Inflammatory macrophage (primary cell): ENCODE measurements around the gene CDK6.
"Not testable (repeated sequence)": the region's sequence is repeated elsewhere in the genome, so short reads cannot be mapped to it uniquely, and the experiment has no call there.

Experiments
- DNase-seq, 2 donors: peaks; one replicate each; pipeline ENCODE4 v3.0.0-alpha.2; 2020 to 2022
- total RNA-seq, 18 experiments: gene quantifications; one replicate each; lab custom pipeline; 2026; ENCODE audit warnings: mixed read lengths in 6 of 18, inconsistent platforms in 2 of 18; lab: John Stamatoyannopoulos, UW

The CDK6 gene
- total RNA-seq = 19.7 to 145 (median 52.5) reads per million in 18 experiments

DNA sequence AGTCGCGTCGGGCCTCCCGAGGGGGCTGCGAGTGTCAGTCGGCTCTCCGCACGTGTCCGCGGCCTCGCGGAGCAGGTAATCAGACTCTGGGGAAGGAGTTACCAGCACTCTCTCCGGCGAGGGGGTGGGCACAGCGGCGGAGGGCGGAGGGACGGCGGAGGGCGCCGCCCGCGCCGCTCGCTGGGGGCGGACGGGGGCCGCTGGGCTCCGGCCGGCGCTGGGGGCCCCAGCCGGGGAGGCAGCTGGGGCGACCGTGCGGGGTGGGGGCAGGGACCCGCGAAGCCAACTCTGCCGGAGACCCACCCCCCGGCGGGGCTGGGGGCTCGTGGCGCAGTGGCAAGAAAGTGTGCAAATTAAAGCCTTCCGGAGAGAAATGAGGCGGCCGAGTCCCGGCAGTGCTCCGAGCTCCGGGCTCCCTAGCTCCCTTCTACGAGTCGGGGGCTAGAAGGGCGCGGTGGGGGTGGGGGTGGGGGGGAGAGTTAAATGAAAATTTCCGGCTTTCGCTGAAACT, at the start of gene CDK6:
CDK6 (minus strand) TSS at position 85 of the 511 bp plus-strand sequence. CDS start 3,250 bp downstream, outside the sequence.
- DNase-seq = peak in 1 of 2 donors; percentile 1

DNA sequence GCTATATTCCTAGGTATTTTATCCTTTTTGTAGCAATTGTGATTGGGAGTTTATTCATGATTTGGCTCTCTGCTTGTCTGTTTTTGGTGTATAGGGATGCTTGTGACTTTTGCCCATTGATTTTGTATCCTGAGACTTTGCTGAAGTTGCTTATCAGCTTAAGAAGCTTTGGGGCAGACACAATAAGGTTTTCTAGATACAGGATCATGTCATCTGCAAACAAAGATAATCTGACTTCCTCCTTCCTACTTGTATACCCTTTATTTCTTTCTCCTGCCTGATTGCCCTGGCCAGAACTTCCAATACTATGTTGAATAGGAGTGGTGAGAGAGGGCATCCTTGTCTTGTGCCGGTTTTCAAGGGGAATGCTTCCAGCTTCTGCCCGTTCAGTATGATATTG, 49.7 kb upstream of the CDK6 start:
- DNase-seq = not testable (repeated sequence)

DNA sequence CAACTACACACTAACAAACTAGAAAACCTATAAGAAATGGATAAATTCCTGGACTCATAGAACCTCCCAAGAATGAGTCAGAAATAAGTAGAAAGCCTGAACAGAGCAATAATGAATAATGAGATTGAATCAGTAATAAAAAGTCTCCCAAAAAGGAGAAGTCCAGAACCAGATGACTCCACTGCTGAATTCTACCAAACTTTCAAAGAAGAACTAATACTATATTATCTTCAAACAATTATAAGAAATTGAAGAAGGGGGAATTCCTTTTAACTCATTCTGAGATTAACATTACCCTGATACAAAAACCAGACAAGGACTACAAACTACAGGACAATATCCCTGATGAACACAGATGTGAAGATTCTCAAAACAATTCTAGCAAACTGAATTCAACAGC, 47.8 kb upstream of the CDK6 start:
- no peak for DNase-seq

- DNase-seq = no peak
Observed at GRCh38 chr7:92882760-92883159, 46.4 kb upstream of the CDK6 start.

GRCh38 chr7:92881091-92881485, 44.7 kb upstream of the CDK6 start:
- no peak for DNase-seq

DNA sequence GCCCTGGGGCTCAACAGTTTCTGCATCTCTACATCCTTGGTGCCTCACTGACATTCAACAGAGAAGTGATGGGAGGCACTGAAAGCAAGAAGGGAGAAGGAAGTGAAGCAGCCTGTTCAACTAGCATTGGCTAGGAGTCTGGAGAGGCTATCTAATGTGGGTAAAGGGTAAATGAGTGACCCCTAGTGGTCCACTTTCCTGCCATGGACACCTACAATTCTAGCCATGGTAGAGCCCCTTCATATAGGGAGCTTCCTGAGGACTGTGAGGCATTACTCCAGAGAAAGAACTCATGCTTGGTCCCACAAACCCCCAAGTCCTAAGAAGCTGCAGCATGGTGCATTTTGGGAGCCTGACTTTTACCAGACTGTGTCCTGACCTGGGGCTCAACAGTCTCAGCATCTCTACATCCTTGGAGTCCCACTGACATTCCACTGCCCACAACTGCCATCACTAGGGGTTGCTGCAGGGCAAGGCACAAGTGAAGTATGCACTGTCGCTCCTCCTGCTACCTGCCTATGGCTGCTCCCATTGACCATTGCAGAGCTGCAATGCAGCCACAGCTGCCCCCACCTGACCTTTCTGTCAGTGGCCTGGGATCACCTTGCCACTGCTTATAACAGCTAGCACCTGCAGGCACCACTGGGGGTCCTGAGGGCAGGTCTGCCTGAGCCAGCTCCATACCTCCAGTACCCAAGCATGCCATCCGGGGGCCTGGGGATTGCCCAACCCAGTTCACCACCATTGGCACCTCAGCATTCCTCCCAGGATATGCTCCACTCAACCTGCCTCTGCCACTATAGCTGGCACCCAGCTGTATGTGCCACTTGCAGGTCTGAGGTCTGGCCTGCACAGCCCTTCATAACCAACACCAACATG, 44.1 kb upstream of the CDK6 start:
- peak; percentile 11 to 23 for DNase-seq

DNA sequence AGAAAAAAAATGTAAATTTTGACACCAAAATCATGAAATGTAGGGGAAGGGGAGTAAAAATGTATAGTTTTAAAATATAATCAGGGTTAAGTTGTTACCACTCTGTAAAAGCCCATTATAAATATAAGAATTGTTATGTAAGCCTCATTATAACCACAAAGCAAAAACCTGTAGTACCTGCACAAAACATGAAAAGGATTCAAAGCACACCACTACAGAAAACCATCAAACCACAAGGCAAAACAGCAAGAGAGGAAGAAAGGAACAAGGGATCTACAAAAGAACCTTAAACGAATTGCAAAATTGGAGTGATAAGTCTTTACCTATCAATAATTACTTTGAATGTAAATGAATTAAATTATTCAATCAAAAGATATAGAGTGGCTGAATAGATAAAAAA, 41.0 kb upstream of the CDK6 start:
- no peak for DNase-seq

DNA sequence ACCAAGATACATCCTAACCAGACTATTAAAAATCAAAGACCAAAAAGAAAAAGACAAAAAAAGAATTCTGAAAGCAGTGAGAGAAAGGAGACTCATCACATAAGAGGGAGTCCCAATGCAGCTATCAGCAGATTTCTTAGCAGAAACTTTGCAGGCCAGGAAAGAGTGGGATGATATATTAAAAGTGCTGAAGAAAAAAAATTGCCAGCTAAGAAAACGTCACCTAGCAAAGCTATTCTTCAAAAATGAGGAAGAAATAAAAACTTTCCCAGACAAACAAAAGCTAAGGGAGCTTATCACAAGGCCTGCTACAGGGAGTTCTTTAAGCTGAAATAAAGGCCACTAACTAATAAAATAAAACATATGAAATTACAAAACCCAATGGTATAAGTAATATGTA, 40.5 kb upstream of the CDK6 start:
- DNase-seq = peak; percentile 10 to 15

GRCh38 chr7:92875719-92876118, 39.3 kb upstream of the CDK6 start:
- DNase-seq = no peak

- peak in 1 of 2 donors; percentile 3 for DNase-seq
Observed at GRCh38 chr7:92875173-92875572, 38.8 kb upstream of the CDK6 start.

DNA sequence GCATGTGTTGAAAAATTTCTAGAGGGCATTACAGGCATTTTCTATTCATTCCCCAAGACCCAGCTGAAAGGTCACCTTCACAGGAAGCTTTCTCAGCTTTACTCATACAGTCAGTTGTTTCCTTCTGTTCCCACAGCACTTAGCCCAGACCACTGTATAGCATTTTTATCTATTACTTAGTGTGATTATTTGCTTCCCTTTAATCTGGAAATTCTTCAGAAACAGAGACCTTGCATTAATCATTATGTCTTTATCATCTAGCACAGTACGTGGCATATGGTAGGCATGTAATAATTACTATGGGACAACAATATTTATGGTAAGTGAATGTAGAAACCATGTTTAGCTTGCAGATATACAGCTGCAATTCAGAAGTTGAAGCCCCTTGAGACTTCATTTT, 38.2 kb upstream of the CDK6 start:
- DNase-seq = no peak

- DNase-seq = no peak
Observed at GRCh38 chr7:92873776-92874175, 37.4 kb upstream of the CDK6 start.

GRCh38 chr7:92872701-92873100, 36.3 kb upstream of the CDK6 start:
- no peak for DNase-seq

- no peak for DNase-seq
Observed at GRCh38 chr7:92868683-92869293, 32.4 kb upstream of the CDK6 start.

- DNase-seq = peak; percentile 10 to 24
Observed at GRCh38 chr7:92864169-92864568, 27.8 kb upstream of the CDK6 start.

GRCh38 chr7:92856436-92856835, 20.1 kb upstream of the CDK6 start:
- no peak for DNase-seq

DNA sequence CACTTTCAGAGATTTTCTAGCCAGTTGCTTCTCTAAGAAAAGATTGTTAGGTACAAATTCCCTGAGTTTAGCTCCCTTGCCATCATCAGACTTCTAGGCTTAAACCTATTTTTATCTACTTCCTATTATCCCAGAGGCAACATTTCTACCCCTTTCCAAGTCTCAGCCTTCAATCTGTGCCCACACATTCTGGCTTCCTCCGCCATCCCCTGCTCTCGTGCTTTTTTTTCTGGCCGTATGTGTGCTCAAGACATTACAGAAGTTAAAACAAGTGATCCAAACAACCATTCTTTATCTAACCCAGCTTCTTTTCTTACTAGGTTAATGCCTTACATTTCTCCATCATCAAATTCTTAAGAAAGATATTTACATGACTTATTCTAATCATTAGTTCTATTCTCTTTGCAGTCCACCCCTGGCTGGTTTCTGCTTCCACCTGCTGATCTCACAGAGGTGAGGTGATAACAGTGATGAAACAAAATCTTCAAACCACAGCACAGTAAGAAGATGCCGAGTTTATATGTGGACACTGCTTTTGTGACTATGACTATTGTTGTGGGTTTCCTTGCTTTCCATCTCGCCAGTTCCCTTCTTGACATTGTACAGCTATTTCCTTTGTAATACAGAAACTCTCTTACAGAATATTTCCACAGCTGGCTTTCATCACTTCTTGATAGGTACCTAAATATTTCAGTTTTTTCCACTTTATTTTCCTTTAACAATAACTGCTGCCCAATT, 18.3 kb upstream of the CDK6 start:
- peak in 1 of 2 donors; percentile 21 for DNase-seq

- no peak for DNase-seq
Observed at GRCh38 chr7:92851732-92852131, 15.4 kb upstream of the CDK6 start.

GRCh38 chr7:92850516-92850915, 14.1 kb upstream of the CDK6 start:
- DNase-seq = no peak

DNA sequence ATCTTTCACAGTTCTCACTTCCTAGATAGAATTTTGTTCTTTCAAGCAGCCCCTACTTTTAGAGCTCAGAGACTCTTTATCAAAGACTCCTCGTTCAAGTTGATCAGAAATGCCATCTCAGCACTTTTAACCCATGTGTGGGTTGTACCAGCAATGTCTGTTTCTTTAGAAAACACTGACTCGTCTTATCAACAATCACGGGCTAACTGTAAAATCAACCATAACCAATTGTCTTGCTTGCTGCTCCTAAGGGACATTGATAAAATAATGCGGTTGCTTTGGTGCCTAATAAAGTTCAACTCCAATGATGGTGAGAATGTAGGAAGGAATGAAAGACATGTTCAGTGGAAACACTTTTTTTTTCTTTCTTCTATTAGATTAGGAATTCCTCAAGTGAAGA, 12.9 kb upstream of the CDK6 start:
- DNase-seq = no peak

DNA sequence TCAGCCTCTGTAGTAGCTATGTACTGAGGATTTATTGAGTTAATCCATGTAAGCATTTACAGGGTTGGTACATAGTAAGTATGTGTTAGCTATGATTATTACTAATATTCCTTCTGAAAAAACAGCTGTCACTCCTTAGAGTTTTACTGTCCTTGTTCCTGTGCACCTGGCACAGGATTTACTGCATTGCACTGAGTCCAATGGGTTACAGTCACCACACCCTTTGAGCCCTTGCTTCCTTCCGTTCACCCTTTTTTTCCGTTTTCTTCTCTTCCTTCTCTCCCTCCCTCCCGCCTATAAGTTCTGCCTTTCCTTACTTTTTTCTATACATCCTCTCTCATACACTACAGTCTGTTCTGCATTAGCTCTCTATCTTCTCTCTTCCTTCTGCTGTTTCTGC, 12.5 kb upstream of the CDK6 start:
- DNase-seq = no peak

DNA sequence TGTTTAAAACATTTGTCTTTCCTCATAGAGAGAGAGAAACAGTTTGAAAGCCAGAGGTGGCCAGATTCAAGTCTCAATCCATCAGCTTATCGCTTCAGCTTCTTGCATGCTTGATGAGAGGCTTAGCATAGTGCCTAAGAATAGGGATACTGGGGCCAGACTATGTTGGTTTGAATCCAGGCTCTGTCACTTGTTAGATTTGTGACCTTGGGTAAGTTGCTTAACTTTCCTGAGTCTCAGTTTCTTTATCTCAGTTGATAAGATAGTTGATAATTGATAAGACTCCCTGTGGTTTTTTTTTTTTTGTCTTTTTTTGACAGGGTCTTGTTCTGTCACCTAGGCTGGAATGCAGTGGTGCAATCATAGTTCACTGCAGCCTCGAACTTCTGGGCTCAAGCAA, 12.1 kb upstream of the CDK6 start:
- DNase-seq = no peak

GRCh38 chr7:92847305-92847704, 10.9 kb upstream of the CDK6 start:
- DNase-seq = no peak
